ENCODE results near the gene ITGB2.

ITGB2 gene

DNA sequence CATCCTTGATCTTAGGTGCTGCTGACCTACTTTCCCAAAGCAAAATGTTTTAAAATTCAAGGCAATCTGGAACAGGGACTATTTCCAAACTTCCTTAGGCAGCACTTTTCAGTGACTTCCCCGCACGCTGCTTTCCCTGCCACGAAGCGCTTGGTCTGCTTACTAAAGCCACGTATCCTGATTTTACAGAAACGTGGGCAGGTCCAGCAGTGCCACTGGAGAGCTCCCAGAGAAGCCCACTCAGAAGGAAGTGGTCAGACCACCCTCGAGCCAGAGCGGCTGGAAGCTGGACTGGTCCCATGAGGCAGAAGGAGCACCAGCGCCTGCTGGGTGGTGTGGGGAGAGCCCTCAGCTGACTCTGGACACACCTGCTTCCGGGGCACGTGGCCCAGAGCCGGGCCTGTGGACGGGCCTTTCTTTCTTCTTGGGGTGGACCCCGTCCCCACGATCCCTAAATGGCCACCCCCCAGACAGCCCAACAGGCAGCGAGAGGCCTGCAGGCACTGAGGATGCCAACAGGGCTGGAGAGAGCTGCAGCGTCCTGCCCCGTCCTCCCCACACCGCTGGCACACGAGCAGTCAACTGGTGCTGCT is 70.4 kb downstream of the ITGB2 start:
- no peak for DNase-seq (ENCODE audit: low read depth, low spot score)
- TF ChIP-seq, protein P1, sequence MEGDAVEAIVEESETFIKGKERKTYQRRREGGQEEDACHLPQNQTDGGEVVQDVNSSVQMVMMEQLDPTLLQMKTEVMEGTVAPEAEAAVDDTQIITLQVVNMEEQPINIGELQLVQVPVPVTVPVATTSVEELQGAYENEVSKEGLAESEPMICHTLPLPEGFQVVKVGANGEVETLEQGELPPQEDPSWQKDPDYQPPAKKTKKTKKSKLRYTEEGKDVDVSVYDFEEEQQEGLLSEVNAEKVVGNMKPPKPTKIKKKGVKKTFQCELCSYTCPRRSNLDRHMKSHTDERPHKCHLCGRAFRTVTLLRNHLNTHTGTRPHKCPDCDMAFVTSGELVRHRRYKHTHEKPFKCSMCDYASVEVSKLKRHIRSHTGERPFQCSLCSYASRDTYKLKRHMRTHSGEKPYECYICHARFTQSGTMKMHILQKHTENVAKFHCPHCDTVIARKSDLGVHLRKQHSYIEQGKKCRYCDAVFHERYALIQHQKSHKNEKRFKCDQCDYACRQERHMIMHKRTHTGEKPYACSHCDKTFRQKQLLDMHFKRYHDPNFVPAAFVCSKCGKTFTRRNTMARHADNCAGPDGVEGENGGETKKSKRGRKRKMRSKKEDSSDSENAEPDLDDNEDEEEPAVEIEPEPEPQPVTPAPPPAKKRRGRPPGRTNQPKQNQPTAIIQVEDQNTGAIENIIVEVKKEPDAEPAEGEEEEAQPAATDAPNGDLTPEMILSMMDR (IDR thresholded peaks at IDR 0.05; ENCODE audit: low read depth, low read length), result no peak
- H3K4me3 ChIP-seq (ENCODE audit: low read depth, low read length), result no peak overlapping the region
- in situ Hi-C loops (cut with HindIII; ENCODE audit: low sequenced_read_pairs), result no loop called here

DNA sequence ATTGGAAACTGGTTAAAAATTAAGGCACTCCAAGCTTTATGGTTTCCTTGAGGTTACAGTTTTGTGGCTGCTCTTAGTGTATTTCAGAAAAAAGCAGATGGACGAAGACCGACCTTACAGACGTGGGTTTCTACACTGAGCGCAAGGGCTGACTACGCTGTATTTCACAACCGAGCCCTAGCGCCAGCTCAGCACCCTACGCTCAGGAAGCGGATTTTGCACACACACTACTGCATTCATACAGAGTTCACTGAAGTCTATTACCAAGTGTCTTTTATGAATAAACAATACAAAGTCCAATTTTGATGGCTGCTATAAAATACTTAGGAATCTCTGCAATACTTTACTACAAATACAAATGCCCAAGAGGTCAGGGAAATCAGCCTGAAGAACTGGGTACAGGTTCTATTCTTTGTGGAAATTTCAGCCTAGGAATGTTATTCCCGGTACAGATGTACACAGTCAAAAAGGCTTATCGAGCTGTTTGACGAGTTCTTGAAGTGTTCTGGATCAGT is 71.0 kb downstream of the ITGB2 start:
- H3K4me3 ChIP-seq (ENCODE audit: low read depth, low read length), result no peak overlapping the region
- DNase-seq (ENCODE audit: low read depth, low spot score), result no peak
- in situ Hi-C loops (cut with HindIII; ENCODE audit: low sequenced_read_pairs), result no loop called here
- TF ChIP-seq, protein P1 (IDR thresholded peaks at IDR 0.05; ENCODE audit: low read depth, low read length), result no peak

DNA sequence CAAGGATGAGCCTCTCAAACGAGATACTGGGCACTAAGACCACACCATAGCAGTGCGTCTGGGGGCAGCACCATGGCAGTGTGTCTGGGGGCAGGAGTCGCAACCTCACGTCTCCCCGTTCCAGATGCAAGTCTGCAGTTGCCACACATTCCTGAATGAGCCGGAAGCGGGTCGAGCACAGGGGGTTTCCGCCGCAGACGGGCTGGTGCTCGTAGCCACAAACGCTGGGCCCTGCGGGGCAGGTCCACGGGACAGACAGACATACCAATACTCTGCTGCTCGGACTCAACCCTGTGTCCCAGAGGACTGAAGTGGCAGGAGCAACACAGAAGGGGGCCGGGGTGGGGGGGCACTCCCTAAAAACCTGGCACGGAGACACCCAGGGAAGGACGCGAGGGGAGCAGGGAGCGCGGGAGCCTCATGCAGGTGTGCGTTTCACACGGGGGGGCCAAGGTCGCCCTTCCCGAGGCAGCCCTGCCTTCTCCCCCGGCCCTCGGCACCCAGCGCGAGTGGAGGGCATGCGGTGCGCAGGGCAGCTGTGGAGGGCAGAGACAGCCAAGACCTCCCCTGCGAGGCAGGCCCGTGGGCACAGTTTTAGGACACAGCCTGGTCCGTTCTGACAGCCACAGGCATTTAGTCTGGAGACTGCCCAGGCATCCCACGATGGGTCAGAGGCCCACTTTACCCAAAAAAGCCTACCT is 71.7 kb downstream of the ITGB2 start:
- in situ Hi-C loops (cut with HindIII; ENCODE audit: low sequenced_read_pairs), result no loop called here
- no peak overlapping the region for H3K4me3 ChIP-seq (ENCODE audit: low read depth, low read length)
- TF ChIP-seq, protein P1 (IDR thresholded peaks at IDR 0.05; ENCODE audit: low read depth, low read length), result no peak
- DNase-seq (ENCODE audit: low read depth, low spot score), result no peak

DNA sequence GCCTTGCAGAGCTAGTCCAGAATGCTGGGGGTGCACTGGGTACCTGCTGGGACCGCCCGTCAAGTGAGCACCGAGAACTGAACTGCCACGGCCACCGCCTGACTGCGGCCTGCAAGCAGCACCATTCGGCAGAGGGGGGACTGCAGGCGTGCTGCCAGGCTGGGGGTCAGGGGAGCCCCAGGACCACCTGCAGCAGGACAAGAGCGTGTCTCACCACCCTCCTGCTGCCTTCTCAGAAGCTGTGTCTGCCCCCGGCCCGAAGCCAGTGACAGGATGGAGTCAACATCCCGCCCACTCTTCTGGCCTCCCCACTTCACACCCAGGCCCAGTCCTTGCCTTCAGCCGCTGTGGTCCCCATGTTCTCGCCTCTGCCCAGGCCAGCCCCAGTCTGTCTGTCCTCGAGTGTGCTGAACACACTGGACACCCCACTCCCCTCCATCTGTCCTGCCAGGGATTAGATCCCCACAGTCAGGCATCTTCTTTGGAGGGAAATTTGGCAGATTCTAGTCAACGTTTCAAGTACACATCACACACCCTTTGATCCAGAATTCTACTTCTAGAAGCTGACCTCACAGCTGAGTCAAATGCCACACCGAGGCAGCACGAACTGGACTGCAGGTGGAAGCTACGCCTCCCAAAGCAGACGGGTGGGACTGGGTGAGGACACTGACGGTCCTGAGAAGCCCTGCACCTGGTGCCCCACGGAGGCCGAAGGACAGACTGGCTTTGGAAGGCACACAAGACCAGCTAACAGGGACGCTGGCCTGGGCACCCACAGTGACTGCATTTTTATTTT is 73.2 kb downstream of the ITGB2 start:
- DNase-seq (ENCODE audit: low read depth, low spot score), result no peak
- in situ Hi-C loops (cut with HindIII; ENCODE audit: low sequenced_read_pairs), result no loop called here

DNA sequence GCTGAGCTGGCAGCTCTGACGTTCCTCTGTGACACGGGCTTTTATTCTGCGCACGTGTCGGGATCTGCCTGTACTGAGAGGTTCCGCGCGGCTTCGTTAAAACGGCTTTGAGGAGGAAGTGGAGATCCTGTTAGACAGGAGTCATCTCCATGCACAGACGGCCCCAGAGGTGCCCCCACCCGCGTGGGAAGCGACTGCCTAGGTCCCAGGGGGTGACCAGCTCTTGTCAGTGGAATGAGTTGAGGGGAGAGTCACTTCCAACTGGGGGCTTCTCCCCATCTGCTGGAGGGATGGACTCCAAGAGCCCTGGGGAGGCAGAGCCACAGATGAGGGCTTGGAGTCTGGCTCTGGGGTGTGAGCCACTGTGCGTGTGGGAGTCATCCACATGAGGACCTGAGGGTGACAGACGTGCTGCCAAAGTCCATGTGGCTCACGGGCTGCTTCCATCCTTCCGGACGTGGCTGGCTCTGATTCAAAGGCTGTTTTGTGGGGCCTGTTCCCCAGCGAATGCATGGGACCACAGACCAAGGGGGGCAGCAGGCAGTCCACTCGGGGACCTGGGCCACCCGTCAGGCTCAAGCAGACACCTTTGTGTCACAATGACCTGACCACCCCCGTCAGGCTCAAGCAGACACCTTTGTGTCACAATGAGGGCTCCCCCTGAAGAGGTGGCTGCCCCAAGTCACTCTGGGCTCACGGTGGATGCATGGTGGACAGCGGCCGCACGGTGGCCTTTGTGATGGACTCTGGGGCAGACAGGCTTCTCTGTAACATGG is 74.0 kb downstream of the ITGB2 start:
- H3K4me3 ChIP-seq (ENCODE audit: low read depth, low read length), result no peak overlapping the region
- TF ChIP-seq, protein P1 (IDR thresholded peaks at IDR 0.05; ENCODE audit: low read depth, low read length), result no peak
- DNase-seq (ENCODE audit: low read depth, low spot score), result no peak
- in situ Hi-C loops (cut with HindIII; ENCODE audit: low sequenced_read_pairs), result no loop called here

More for the DNA sequence above, 73.2 kb downstream of the ITGB2 start:
- TF ChIP-seq, protein P1 (IDR thresholded peaks at IDR 0.05; ENCODE audit: low read depth, low read length), result no peak
- no peak overlapping the region for H3K4me3 ChIP-seq (ENCODE audit: low read depth, low read length)

DNA sequence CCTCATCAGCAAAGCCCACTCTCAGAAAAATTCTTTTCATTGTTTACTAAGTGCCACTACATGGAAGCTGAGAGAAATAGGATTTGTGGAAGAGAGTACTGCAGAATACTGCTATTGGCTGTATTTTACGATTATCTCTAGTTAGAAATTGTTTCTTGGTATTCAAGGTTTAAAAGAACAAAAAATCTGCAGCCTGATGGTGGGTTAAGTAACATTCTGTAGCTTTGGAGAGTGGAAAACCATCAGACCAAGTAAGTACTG is 74.5 kb downstream of the ITGB2 start:
- TF ChIP-seq, protein P1 (IDR thresholded peaks at IDR 0.05; ENCODE audit: low read depth, low read length), result no peak
- in situ Hi-C loops (cut with HindIII; ENCODE audit: low sequenced_read_pairs), result no loop called here
- peak overlapping the region; percentile 30 for H3K4me3 ChIP-seq (ENCODE audit: low read depth, low read length)
- peak; percentile 24 for DNase-seq (ENCODE audit: low read depth, low spot score)
